Measurements from ENCODE around the gene ABHD12B.
"Not testable (repeated sequence)": the region's sequence is repeated elsewhere in the genome, so short reads cannot be mapped to it uniquely, and the experiment has no call there.

Gene ABHD12B

GRCh38 chr14:50887476-50887875, 15.6 kb downstream of the ABHD12B start:
- H3F3A ChIP-seq (ENCODE audit: insufficient read depth, low read length), result no peaks in the 10 kb centered on the region
- H3K27ac ChIP-seq (ENCODE audit: low read length), result no peak overlapping the region
- no peaks in the 10 kb centered on the region for H3K36me3 ChIP-seq (replicated peaks; ENCODE audit: insufficient read depth, low read length)
- H3K27me3 ChIP-seq (replicated peaks; ENCODE audit: insufficient read depth, low read length), result no peaks in the 10 kb centered on the region
- H3K4me3 ChIP-seq (ENCODE audit: low read length), result no peak overlapping the region
- H3K4me2 ChIP-seq (ENCODE audit: low read depth, low read length), result no peak overlapping the region
- no peaks in the 10 kb centered on the region for H3K4me1 ChIP-seq (ENCODE audit: low read length)
- no peaks in the 10 kb centered on the region for H3K9me2 ChIP-seq (replicated peaks; ENCODE audit: insufficient read depth, low read length)
- H2AFZ ChIP-seq (ENCODE audit: low read length), result no peak overlapping the region
- no peak for DNase-seq
- H3K9ac ChIP-seq (ENCODE audit: low read length), result no peak overlapping the region
- no peaks in the 10 kb centered on the region for H3K79me2 ChIP-seq (ENCODE audit: low read length)
- H4K20me1 ChIP-seq (ENCODE audit: insufficient read depth, low read length), result no peaks in the 10 kb centered on the region
- no peaks in the 10 kb centered on the region for H3K9me3 ChIP-seq (replicated peaks; ENCODE audit: insufficient read depth, low read length)
- no peak for TF ChIP-seq EZH2phosphoT487 (IDR thresholded peaks at IDR 0.05; ENCODE audit: low read length)
- no peak for TF ChIP-seq EZH2 (optimal IDR thresholded peaks at IDR 0.05; ENCODE audit: low read depth, low read length)
- TF ChIP-seq, protein P1, sequence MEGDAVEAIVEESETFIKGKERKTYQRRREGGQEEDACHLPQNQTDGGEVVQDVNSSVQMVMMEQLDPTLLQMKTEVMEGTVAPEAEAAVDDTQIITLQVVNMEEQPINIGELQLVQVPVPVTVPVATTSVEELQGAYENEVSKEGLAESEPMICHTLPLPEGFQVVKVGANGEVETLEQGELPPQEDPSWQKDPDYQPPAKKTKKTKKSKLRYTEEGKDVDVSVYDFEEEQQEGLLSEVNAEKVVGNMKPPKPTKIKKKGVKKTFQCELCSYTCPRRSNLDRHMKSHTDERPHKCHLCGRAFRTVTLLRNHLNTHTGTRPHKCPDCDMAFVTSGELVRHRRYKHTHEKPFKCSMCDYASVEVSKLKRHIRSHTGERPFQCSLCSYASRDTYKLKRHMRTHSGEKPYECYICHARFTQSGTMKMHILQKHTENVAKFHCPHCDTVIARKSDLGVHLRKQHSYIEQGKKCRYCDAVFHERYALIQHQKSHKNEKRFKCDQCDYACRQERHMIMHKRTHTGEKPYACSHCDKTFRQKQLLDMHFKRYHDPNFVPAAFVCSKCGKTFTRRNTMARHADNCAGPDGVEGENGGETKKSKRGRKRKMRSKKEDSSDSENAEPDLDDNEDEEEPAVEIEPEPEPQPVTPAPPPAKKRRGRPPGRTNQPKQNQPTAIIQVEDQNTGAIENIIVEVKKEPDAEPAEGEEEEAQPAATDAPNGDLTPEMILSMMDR (IDR thresholded peaks at IDR 0.05; ENCODE audit: low read length), result no peak

DNA sequence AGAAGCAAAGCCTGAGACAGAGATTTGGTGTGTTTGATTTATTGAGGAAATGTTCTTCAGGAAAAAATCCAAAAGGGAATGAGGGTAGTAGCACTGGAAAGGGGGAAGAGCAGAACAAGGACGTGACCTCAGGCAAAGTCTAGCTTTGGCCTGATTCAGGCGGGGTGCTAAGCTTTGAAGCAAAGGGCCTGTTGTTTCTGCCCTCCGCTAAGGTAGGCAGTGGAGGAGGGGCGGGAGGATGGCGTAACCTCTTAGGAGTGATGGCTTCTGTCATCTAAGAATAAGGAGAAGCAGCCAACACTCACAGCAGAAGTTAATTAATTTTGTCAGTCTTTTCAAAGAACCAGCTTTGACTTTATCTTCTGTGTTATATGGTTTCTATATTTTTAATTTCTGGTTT, 20.4 kb downstream of the ABHD12B start:
- Histone ChIP-seq H3K4me1 (ENCODE audit: low read length) (no peaks in the 10 kb centered on the region), H4K20me1 (ENCODE audit: insufficient read depth, low read length) (no peaks in the 10 kb centered on the region), H3K9me2 (replicated peaks; ENCODE audit: insufficient read depth, low read length) (no peaks in the 10 kb centered on the region), H3K27ac (ENCODE audit: low read length) (no peak overlapping the region), H3K79me2 (ENCODE audit: low read length) (no peaks in the 10 kb centered on the region), H3K36me3 (replicated peaks; ENCODE audit: insufficient read depth, low read length) (no peaks in the 10 kb centered on the region), H2AFZ (ENCODE audit: low read length) (no peak overlapping the region), H3F3A (ENCODE audit: insufficient read depth, low read length) (no peaks in the 10 kb centered on the region), H3K9ac (ENCODE audit: low read length) (no peak overlapping the region), H3K9me3 (replicated peaks; ENCODE audit: insufficient read depth, low read length) (no peaks in the 10 kb centered on the region), H3K4me3 (ENCODE audit: low read length) (no peak overlapping the region), H3K4me2 (ENCODE audit: low read depth, low read length) (no peak overlapping the region), H3K27me3 (replicated peaks; ENCODE audit: insufficient read depth, low read length) (no peaks in the 10 kb centered on the region)
- TF ChIP-seq, protein P1 (IDR thresholded peaks at IDR 0.05; ENCODE audit: low read length), result no peak
- TF ChIP-seq EZH2 (optimal IDR thresholded peaks at IDR 0.05; ENCODE audit: low read depth, low read length) (no peak), EZH2phosphoT487 (IDR thresholded peaks at IDR 0.05; ENCODE audit: low read length) (no peak)
- no peak for DNase-seq

GRCh38 chr14:50896421-50896820, 24.6 kb downstream of the ABHD12B start:
- H3K27ac ChIP-seq (ENCODE audit: low read length); H4K20me1 ChIP-seq (ENCODE audit: insufficient read depth, low read length); DNase-seq; H3K27me3 ChIP-seq (replicated peaks; ENCODE audit: insufficient read depth, low read length); H3K4me2 ChIP-seq (ENCODE audit: low read depth, low read length); H3K79me2 ChIP-seq (ENCODE audit: low read length); H3K4me3 ChIP-seq (ENCODE audit: low read length); H3K9ac ChIP-seq (ENCODE audit: low read length); H3K9me2 ChIP-seq (replicated peaks; ENCODE audit: insufficient read depth, low read length); H2AFZ ChIP-seq (ENCODE audit: low read length); H3F3A ChIP-seq (ENCODE audit: insufficient read depth, low read length); H3K9me3 ChIP-seq (replicated peaks; ENCODE audit: insufficient read depth, low read length); H3K4me1 ChIP-seq (ENCODE audit: low read length); H3K36me3 ChIP-seq (replicated peaks; ENCODE audit: insufficient read depth, low read length): not testable (repeated sequence)

- H3K9ac ChIP-seq (ENCODE audit: low read length); H3K27ac ChIP-seq (ENCODE audit: low read length); H3F3A ChIP-seq (ENCODE audit: insufficient read depth, low read length); H3K36me3 ChIP-seq (replicated peaks; ENCODE audit: insufficient read depth, low read length); H3K4me2 ChIP-seq (ENCODE audit: low read depth, low read length); H3K4me1 ChIP-seq (ENCODE audit: low read length); H3K27me3 ChIP-seq (replicated peaks; ENCODE audit: insufficient read depth, low read length); H3K9me3 ChIP-seq (replicated peaks; ENCODE audit: insufficient read depth, low read length); H3K4me3 ChIP-seq (ENCODE audit: low read length); H3K9me2 ChIP-seq (replicated peaks; ENCODE audit: insufficient read depth, low read length); H4K20me1 ChIP-seq (ENCODE audit: insufficient read depth, low read length); H3K79me2 ChIP-seq (ENCODE audit: low read length); DNase-seq; H2AFZ ChIP-seq (ENCODE audit: low read length): not testable (repeated sequence)
These were observed 25.2 kb downstream of the ABHD12B start for GRCh38 chr14:50897005-50897404.

All from MM.1S (cell line).